HEK293T (cell line): ENCODE measurements around the gene RHOA.

Experiments used
- ARNT ChIP-seq: fragments of 450-650 bp; IDR thresholded peaks from 2 replicates; pipeline ENCODE4 v1.6.1; 2017; ENCODE audit warnings: mild to moderate bottlenecking
- BHLHE40 ChIP-seq: fragments of 450-650 bp; IDR thresholded peaks from 2 replicates; pipeline ENCODE4 v1.6.1; 2016; ENCODE audit warnings: mild to moderate bottlenecking, moderate library complexity, borderline replicate concordance
- CTBP1 ChIP-seq: fragments of 450-650 bp; IDR thresholded peaks from 2 replicates; pipeline ENCODE4 v1.6.1; 2016; ENCODE audit warnings: borderline replicate concordance
- FOXA1 ChIP-seq: fragments of 450-650 bp; IDR thresholded peaks from 2 replicates; pipeline ENCODE4 v1.6.1; 2016; ENCODE audit warnings: mild to moderate bottlenecking
- FOXK2 ChIP-seq: fragments of 450-650 bp; IDR thresholded peaks from 2 replicates; pipeline ENCODE4 v1.6.1; 2016; ENCODE audit warnings: mild to moderate bottlenecking
- FOXM1 ChIP-seq: fragments of 450-650 bp; IDR thresholded peaks from 2 replicates; pipeline ENCODE4 v1.6.1; 2017; ENCODE audit warnings: mild to moderate bottlenecking, borderline replicate concordance
- HDGF ChIP-seq: fragments of 450-650 bp; IDR thresholded peaks from 2 replicates; pipeline ENCODE4 v1.6.1; 2017; ENCODE audit warnings: antibody characterized with exemption, borderline replicate concordance
- SP1 ChIP-seq: fragments of 450-650 bp; IDR thresholded peaks from 2 replicates; pipeline ENCODE4 v1.6.1; 2017
- SUZ12 ChIP-seq: fragments of 450-650 bp; IDR thresholded peaks from 2 replicates; pipeline ENCODE4 v1.6.1; 2016; ENCODE audit warnings: mild to moderate bottlenecking
- TARDBP ChIP-seq: fragments of 450-650 bp; IDR thresholded peaks from 2 replicates; pipeline ENCODE4 v1.6.1; 2016
- TF ChIP-seq, protein P1 (sequence below): fragments of 450-650 bp; IDR thresholded peaks from 2 replicates; pipeline ENCODE4 v1.6.1; 2016

DNA sequence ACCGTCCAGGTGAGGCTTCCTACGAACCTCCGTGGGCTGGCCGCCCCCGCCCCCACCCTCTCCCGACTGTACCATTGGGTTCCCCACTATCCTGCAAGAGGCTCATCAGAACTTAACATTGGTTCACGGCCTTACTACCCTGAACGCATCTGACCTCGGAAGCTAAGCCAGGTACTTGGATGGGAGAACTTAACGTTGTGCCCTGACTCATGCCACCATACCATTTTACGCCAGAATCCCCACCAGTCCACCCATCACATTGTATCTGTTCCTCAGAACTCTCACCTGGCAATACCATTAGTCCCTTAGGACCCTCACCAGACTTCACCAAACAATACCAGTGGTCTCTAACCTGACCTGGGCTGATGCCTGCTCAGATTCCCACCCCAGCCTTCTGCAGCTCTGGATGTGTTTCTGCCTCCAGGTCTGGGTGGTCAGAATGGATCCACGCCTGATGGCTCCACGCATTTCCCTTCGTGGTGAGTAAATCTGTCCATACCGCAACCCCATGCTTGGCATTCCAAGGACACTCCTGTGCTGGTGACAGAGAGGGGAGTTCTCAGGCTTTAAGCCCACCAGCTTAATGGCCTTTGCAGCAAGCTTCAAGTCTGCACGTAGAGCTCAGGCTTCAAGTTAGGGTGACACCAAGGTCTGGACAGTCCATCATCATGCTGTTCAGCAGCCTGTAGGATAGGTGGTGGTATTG is 1.0 kb upstream of the RHOA start:
- TF ChIP-seq SP1: no peak
- TF ChIP-seq HDGF: no peak
- no peak for TF ChIP-seq FOXK2
- no peak for TF ChIP-seq FOXA1
- TF ChIP-seq ARNT: no peak
- TF ChIP-seq CTBP1: no peak
- no peak for TF ChIP-seq FOXM1
- TF ChIP-seq, protein P1, sequence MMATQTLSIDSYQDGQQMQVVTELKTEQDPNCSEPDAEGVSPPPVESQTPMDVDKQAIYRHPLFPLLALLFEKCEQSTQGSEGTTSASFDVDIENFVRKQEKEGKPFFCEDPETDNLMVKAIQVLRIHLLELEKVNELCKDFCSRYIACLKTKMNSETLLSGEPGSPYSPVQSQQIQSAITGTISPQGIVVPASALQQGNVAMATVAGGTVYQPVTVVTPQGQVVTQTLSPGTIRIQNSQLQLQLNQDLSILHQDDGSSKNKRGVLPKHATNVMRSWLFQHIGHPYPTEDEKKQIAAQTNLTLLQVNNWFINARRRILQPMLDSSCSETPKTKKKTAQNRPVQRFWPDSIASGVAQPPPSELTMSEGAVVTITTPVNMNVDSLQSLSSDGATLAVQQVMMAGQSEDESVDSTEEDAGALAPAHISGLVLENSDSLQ: no peak
- no peak for TF ChIP-seq TARDBP
- TF ChIP-seq SUZ12: no peak
- no peak for TF ChIP-seq BHLHE40
